SK-N-SH (cell line): Measurements from ENCODE around the gene SESTD1. TPM values are rescaled to one million over a fixed set of nuclear protein-coding genes. Genes with fewer than 3 reads are reported as not detected.

Source experiments
- CTCF ChIA-PET: fragments of 300-600, 350-600 bp; formaldehyde crosslinking; extraction: SDS; loops from one replicate; lab custom pipeline; 2021; lab: Yijun Ruan, JAX
- POLR2A ChIA-PET: fragments of 350-600 bp; sonication (Branson Sonifier 250); formaldehyde crosslinking; extraction: SDS; loops from one replicate; lab custom pipeline; 2020; ENCODE audit warnings: antibody characterized with exemption, inconsistent platforms; lab: Yijun Ruan, JAX
- DNase-seq: peaks from one replicate; pipeline ENCODE4 v3.0.0; 2012
- H2AFZ ChIP-seq: fragments of 200-600 bp; sonication (generic); 2 replicates; pipeline ENCODE4 v1.8.1; 2016; ENCODE audit warnings: antibody characterized with exemption, mild to moderate bottlenecking, low read depth
- H3F3A ChIP-seq: fragments of 200-600 bp; sonication (generic); replicated peaks from 2 replicates; pipeline ENCODE3; 2016; ENCODE audit warnings: antibody characterized with exemption, mild to moderate bottlenecking; ENCODE audit not compliant: insufficient read depth
- H3K27ac ChIP-seq, 2 experiments: fragments of 200-500 bp in 1 of 2; fragments of 200-600 bp in 1 of 2; sonication (Bioruptor generic) in 1 of 2; sonication (generic), shearing (Covaris generic) in 1 of 2; 2 replicates each; pipeline versions ENCODE4 v1.5.1 to v1.6.1; 2014 to 2016; ENCODE audit warnings: low read depth in 2 of 2, inconsistent platforms in 1 of 2, low read length in 1 of 2, mild to moderate bottlenecking in 1 of 2, mixed read lengths in 1 of 2
- H3K27me3 ChIP-seq: fragments of 200-600 bp; sonication (generic), shearing (Covaris generic); 2 replicates; pipeline ENCODE4 v1.6.1; 2016; ENCODE audit warnings: mixed run types; ENCODE audit not compliant: insufficient read depth
- H3K36me3 ChIP-seq, 2 experiments: fragments of 200-500 bp in 1 of 2; fragments of 200-600 bp in 1 of 2; sonication (Bioruptor generic) in 1 of 2; sonication (generic) in 1 of 2; replicated peaks in 1 of 2; 2 replicates each; pipeline versions ENCODE3 to v1.5.1; 2014 to 2016; ENCODE audit warnings: low read length in 1 of 2, mild to moderate bottlenecking in 1 of 2; ENCODE audit not compliant: insufficient read depth in 2 of 2, control insufficient read depth in 1 of 2
- H3K4me1 ChIP-seq, 2 experiments: fragments of 200-500 bp in 1 of 2; fragments of 200-600 bp in 1 of 2; sonication (Bioruptor generic) in 1 of 2; sonication (generic), shearing (Covaris generic) in 1 of 2; 2 replicates each; pipeline versions ENCODE4 v1.5.1 to v1.6.1; 2014 to 2016; ENCODE audit warnings: low read depth in 1 of 2, low read length in 1 of 2, mixed run types in 1 of 2; ENCODE audit not compliant: insufficient read depth in 2 of 2, control insufficient read depth in 1 of 2
- H3K4me2 ChIP-seq: fragments of 200-600 bp; sonication (generic), shearing (Covaris generic); 2 replicates; pipeline ENCODE4 v1.6.1; 2017; ENCODE audit warnings: mixed run types
- H3K4me3 ChIP-seq, 2 experiments: fragments of 200-500 bp in 1 of 2; fragments of 200-600 bp in 1 of 2; sonication (Bioruptor generic) in 1 of 2; sonication (generic), shearing (Covaris generic) in 1 of 2; 2 replicates each; pipeline versions ENCODE4 v1.5.1 to v1.8.1; 2014 to 2016; ENCODE audit warnings: low read depth in 2 of 2, inconsistent platforms in 1 of 2, low read length in 1 of 2, mild to moderate bottlenecking in 1 of 2, mixed read lengths in 1 of 2, moderate library complexity in 1 of 2
- H3K79me2 ChIP-seq: fragments of 200-600 bp; sonication (generic); 2 replicates; pipeline ENCODE4 v1.8.1; 2017; ENCODE audit warnings: mild to moderate bottlenecking; ENCODE audit not compliant: insufficient read depth
- H3K9ac ChIP-seq: fragments of 200-600 bp; sonication (generic); 2 replicates; pipeline ENCODE4 v1.6.1; 2017; ENCODE audit warnings: mixed run types
- H3K9me2 ChIP-seq: fragments of 200-600 bp; sonication (generic); 2 replicates; pipeline ENCODE4 v1.6.1; 2017; ENCODE audit warnings: mixed run types
- H3K9me3 ChIP-seq: fragments of 200-600 bp; sonication (generic); 2 replicates; pipeline ENCODE4 v1.6.1; 2017; ENCODE audit warnings: mixed run types, mild to moderate bottlenecking, moderate library complexity
- H4K20me1 ChIP-seq: fragments of 200-600 bp; sonication (generic); 2 replicates; pipeline ENCODE4 v1.6.1; 2017; ENCODE audit warnings: mild to moderate bottlenecking, mixed run types; ENCODE audit not compliant: insufficient read depth
- CHD2 ChIP-seq: fragments of 150-350 bp; IDR thresholded peaks from 2 replicates; pipeline ENCODE4 v1.6.1; 2018; ENCODE audit warnings: low read length; ENCODE audit not compliant: partially characterized antibody
- EZH2phosphoT487 ChIP-seq: fragments of 200-600 bp; sonication (generic); IDR thresholded peaks from 2 replicates; pipeline ENCODE4 v1.6.1; 2017; ENCODE audit warnings: low read depth, mixed run types, mild to moderate bottlenecking, antibody characterized with exemption, moderate library complexity, borderline replicate concordance
- FOXM1 ChIP-seq: IDR thresholded peaks from 2 replicates; pipeline ENCODE4 v1.4.0; 2012; ENCODE audit warnings: low read depth, mild to moderate bottlenecking
- GABPA ChIP-seq: IDR thresholded peaks from 2 replicates; pipeline ENCODE4 v1.4.0; 2012; ENCODE audit warnings: low read depth, mild to moderate bottlenecking
- NRF1 ChIP-seq: IDR thresholded peaks from 2 replicates; pipeline ENCODE4 v1.6.1; 2012; ENCODE audit warnings: low read depth, mild to moderate bottlenecking, low read length
- POLR2AphosphoS5 ChIP-seq: IDR thresholded peaks from 2 replicates; pipeline ENCODE4 v1.6.1; 2012; ENCODE audit warnings: low read depth, low read length
- RAD21 ChIP-seq: IDR thresholded peaks from 2 replicates; pipeline ENCODE4 v1.6.1; 2012; ENCODE audit warnings: mild to moderate bottlenecking, low read length
- RCOR1 ChIP-seq: fragments of 150-350 bp; IDR thresholded peaks from 2 replicates; pipeline ENCODE4 v1.6.1; 2017; ENCODE audit warnings: antibody characterized with exemption, low read length
- TCF12 ChIP-seq: IDR thresholded peaks from 2 replicates; pipeline ENCODE4 v1.4.0; 2012
- WGBS: methylation state at CpG from one replicate; pipeline ENCODE4 v1.1.6; 2017; ENCODE audit warnings: low lambda C conversion rate; 5-methylcytosine and 5-hydroxymethylcytosine counted together
- polyA plus RNA-seq, 3 experiments: library from polyadenylated mRNA; depleted of rRNA; stranded (reverse); fragments of >200 nt; gene quantifications; 2 replicates each; pipeline ENCODE4 v1.2.3, GENCODE V29; 2012
- TF ChIP-seq, protein P1 (sequence below): fragments of 150-350 bp; IDR thresholded peaks from 2 replicates; pipeline ENCODE4 v1.6.1; 2016; ENCODE audit warnings: mild to moderate bottlenecking, low read depth, low read length
- TF ChIP-seq, protein P2 (sequence below): IDR thresholded peaks from 2 replicates; pipeline ENCODE4 v1.4.0; 2012; ENCODE audit warnings: low read depth, borderline replicate concordance
- TF ChIP-seq, protein P3 (sequence below): fragments of 200-600 bp; sonication (generic); IDR thresholded peaks from 2 replicates; pipeline ENCODE4 v1.6.1; 2017; ENCODE audit warnings: antibody characterized with exemption, mild to moderate bottlenecking, moderate library complexity
- TF ChIP-seq, protein P4 (sequence below): IDR thresholded peaks from 2 replicates; pipeline ENCODE4 v1.4.0; 2012; ENCODE audit warnings: low read depth
- TF ChIP-seq, protein P5 (sequence below): IDR thresholded peaks from 2 replicates; pipeline ENCODE4; 2012

SESTD1 gene
- polyA plus RNA-seq, 1 of the 3 experiments (the other 2 are of a cell fraction): 4.6 TPM

DNA sequence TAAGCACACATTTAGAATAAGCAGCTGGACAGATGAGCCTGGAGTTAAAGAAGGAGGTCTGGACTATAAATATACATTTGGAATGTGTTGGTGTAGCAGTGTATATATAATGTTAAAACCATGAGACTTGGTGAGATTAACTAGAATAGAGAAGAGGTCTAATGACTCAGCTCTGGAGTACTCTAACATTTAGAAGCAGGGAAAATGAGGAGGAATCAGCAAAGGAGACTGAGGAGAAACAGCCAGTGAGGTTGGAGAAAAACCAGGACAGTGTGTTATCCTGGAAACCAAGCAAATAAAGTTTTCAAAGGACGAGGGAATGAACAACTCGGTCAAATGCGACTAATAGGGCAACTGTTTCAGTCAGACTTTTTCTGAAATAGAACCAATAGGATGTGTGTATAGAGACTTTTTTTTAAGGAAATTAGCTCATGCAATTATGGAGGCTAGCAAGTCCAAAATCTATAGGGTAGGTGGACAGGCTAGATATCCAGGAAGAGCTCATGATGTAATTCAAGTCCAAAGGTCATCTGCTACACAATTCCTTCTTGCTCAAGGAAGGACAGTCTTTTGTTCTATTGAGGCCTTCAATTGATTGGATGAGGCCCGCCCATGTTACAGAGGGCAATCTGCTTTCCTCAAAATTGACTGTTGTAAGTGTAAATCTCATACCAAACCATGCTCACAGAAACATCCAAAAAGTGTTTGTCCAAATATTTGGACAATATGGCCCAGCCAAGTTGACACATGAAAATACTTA is 10.8 kb upstream of the SESTD1 start:
- Histone ChIP-seq H3F3A (peaks cover 5% of the 10 kb centered on the region), H3K27me3 (no peaks in the 10 kb centered on the region), H3K27ac (no peak overlapping the region), H3K9me2 (no peaks in the 10 kb centered on the region), H3K9ac (no peak overlapping the region), H3K4me3 (no peak overlapping the region), H2AFZ (no peak overlapping the region), H3K4me2 (no peak overlapping the region), H3K36me3 (no peaks in the 10 kb centered on the region), H3K9me3 (no peaks in the 10 kb centered on the region), H3K79me2 (no peaks in the 10 kb centered on the region), H4K20me1 (no peaks in the 10 kb centered on the region), H3K4me1 (peaks cover 0 to 20% of the 10 kb centered on the region in 2 experiments)
- WGBS: 81% methylated on average over 4 of the region's 4 CpGs
- no peak for TF ChIP-seq POLR2AphosphoS5
- no peak for TF ChIP-seq RCOR1
- no peak for TF ChIP-seq RAD21
- TF ChIP-seq, protein P1, sequence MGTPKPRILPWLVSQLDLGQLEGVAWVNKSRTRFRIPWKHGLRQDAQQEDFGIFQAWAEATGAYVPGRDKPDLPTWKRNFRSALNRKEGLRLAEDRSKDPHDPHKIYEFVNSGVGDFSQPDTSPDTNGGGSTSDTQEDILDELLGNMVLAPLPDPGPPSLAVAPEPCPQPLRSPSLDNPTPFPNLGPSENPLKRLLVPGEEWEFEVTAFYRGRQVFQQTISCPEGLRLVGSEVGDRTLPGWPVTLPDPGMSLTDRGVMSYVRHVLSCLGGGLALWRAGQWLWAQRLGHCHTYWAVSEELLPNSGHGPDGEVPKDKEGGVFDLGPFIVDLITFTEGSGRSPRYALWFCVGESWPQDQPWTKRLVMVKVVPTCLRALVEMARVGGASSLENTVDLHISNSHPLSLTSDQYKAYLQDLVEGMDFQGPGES: no peak
- TF ChIP-seq, protein P2, sequence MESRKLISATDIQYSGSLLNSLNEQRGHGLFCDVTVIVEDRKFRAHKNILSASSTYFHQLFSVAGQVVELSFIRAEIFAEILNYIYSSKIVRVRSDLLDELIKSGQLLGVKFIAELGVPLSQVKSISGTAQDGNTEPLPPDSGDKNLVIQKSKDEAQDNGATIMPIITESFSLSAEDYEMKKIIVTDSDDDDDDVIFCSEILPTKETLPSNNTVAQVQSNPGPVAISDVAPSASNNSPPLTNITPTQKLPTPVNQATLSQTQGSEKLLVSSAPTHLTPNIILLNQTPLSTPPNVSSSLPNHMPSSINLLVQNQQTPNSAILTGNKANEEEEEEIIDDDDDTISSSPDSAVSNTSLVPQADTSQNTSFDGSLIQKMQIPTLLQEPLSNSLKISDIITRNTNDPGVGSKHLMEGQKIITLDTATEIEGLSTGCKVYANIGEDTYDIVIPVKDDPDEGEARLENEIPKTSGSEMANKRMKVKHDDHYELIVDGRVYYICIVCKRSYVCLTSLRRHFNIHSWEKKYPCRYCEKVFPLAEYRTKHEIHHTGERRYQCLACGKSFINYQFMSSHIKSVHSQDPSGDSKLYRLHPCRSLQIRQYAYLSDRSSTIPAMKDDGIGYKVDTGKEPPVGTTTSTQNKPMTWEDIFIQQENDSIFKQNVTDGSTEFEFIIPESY: no peak
- no peak for TF ChIP-seq FOXM1
- TF ChIP-seq TCF12: no peak
- TF ChIP-seq, protein P3, sequence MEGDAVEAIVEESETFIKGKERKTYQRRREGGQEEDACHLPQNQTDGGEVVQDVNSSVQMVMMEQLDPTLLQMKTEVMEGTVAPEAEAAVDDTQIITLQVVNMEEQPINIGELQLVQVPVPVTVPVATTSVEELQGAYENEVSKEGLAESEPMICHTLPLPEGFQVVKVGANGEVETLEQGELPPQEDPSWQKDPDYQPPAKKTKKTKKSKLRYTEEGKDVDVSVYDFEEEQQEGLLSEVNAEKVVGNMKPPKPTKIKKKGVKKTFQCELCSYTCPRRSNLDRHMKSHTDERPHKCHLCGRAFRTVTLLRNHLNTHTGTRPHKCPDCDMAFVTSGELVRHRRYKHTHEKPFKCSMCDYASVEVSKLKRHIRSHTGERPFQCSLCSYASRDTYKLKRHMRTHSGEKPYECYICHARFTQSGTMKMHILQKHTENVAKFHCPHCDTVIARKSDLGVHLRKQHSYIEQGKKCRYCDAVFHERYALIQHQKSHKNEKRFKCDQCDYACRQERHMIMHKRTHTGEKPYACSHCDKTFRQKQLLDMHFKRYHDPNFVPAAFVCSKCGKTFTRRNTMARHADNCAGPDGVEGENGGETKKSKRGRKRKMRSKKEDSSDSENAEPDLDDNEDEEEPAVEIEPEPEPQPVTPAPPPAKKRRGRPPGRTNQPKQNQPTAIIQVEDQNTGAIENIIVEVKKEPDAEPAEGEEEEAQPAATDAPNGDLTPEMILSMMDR: no peak
- no peak for TF ChIP-seq NRF1
- TF ChIP-seq, protein P4, sequence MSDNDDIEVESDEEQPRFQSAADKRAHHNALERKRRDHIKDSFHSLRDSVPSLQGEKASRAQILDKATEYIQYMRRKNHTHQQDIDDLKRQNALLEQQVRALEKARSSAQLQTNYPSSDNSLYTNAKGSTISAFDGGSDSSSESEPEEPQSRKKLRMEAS: no peak
- TF ChIP-seq, protein P5, sequence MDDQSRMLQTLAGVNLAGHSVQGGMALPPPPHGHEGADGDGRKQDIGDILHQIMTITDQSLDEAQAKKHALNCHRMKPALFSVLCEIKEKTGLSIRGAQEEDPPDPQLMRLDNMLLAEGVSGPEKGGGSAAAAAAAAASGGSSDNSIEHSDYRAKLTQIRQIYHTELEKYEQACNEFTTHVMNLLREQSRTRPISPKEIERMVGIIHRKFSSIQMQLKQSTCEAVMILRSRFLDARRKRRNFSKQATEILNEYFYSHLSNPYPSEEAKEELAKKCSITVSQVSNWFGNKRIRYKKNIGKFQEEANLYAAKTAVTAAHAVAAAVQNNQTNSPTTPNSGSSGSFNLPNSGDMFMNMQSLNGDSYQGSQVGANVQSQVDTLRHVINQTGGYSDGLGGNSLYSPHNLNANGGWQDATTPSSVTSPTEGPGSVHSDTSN: no peak
- no peak for TF ChIP-seq EZH2phosphoT487
- TF ChIP-seq CHD2: no peak
- no peak for TF ChIP-seq GABPA
- ChIA-PET CTCF (interaction anchor here (1.6 kb wide), 1 partner anchor 20 kb away, joined by 4 read pairs; no protein-coding TSS in a partner anchor), POLR2A (no interaction called here)
- DNase-seq: no peak
